Retinal pigment epithelial cell (primary cell): ENCODE data around the gene VAT1.
"Not testable (repeated sequence)": the region's sequence is repeated elsewhere in the genome, so short reads cannot be mapped to it uniquely, and the experiment has no call there.

Experiments
- DNase-seq: peaks from one replicate; pipeline ENCODE4 v3.0.0-alpha.2; 2010; ENCODE audit warnings: low read depth
- H3K4me3 ChIP-seq: 2 replicates; pipeline ENCODE4 v1.5.1; 2011; ENCODE audit warnings: mild to moderate bottlenecking, low read length, control low read depth, moderate library complexity
- CTCF ChIP-seq: conservative IDR thresholded peaks from 2 replicates; pipeline ENCODE4 v1.5.1; 2011; ENCODE audit warnings: low read depth, low read length, control low read depth, inconsistent platforms

Gene VAT1

DNA sequence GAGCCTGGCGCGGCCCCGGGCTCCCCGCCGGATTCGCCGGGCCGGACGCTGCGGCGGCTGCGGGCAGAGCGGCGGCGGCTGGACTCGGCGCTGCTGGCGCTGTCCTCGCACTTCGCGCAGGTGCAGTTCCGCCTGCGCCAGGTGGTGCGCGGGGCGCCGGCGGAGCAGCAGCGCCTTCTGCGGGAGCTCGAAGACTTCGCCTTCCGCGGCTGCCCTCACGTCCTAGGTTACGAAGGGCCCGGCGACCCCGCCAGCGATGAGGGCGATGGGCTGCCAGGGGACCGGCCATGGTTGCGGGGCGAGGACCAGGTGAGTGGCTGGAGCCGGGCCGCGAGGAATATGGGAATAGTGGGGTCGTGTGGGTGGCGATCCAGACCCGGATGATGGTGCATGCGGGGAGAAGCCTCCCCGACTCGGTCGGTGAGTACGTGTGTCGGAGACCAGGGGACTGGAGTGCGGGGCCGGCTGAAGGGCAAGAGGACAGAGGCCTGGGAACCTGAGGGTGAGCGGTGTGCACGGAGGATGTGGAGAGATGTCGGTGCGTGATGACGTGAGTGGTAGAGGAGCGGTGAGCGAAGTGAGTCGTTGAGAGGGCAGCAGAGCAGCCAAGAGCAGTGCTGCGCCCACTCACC is 41.3 kb downstream of the VAT1 start:
- H3K4me3 ChIP-seq: peak overlapping the region; percentile 84
- no peak for DNase-seq
- peak; percentile 20 for TF ChIP-seq CTCF

DNA sequence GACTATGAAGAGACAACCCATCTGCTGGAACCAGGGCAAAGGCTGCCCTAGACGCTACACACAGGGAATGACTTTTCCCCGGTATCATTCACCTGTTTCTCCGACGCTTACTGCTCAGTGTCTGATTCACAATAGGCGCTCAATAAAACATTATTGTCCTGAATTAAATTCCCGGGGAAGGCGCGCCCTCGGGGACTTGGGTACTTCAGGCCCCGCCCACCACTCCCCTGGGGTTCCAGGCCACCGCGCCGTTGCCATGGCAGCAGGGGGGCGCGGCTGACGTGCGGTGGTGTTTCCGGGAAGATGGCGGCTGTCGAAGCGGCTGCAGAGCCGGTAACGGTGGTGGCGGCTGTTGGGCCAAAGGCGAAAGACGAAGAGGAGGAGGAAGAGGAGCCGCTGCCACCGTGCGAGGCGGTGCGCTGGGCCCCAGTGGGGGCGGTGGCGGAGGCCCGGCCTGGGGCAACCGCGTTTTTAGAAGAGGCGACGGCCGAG is 41.9 kb downstream of the VAT1 start, which contains the start of gene RUNDC1:
Gene RUNDC1, plus strand, starts transcription at position 292 of the 492 bp plus-strand sequence. Its CDS starts 12 bp downstream, at position 304.
- H3K4me3 ChIP-seq: peak within 1 kb of the TSS; percentile 84
- no peak for DNase-seq
- TF ChIP-seq CTCF: no peak

GRCh38 chr17:42979511-42980273 is 42.5 kb downstream of the VAT1 start, which contains the start of gene PTGES3L:
Gene PTGES3L (minus strand): TSS chr17:42980080. CDS start chr17:42980053, 27 bp downstream.
- no peak for TF ChIP-seq CTCF
- H3K4me3 ChIP-seq: peak within 1 kb of the TSS; percentile 84
- no peak for DNase-seq

DNA sequence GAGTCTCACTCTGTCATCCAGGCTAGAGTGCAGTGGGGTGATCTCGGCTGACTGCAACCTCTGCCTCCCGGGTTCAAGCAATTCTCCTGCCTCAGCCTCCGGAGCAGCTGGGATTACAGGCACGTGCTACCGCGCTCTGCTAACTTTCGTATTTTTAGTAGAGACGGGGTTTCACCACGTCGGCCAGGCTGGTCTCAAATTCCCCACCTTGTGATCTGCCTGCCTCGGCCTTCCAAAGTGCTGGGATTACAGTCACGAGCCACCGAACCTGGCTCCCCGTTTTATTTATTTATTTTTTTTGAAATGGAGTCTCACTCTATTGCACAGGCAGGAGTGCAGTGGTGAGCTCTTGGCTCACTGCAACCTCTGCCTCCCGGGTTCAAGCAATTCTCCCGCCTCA is 46.5 kb downstream of the VAT1 start:
- H3K4me3 ChIP-seq, DNase-seq: not testable (repeated sequence)

DNA sequence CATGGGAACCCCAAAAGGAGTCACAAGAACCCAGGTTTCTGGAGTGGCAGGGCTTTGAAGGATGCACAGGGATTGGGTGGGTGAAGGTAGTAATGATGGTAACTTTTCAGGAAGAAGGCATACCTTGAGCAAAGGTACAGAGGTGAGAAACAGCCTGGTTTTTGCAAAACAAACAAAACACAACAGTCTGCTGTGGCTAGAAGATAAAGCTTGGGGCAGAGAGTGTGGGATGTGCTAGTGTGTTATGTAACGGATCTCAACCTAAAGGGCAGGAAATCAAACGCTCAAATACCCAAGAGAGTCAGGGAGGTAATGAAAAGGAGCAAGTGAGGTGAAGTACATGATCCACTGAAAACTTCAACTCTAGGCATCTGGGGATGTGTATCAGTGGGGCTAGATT is 46.9 kb downstream of the VAT1 start:
- TF ChIP-seq CTCF: no peak
- no peak overlapping the region for H3K4me3 ChIP-seq
- no peak for DNase-seq

DNA sequence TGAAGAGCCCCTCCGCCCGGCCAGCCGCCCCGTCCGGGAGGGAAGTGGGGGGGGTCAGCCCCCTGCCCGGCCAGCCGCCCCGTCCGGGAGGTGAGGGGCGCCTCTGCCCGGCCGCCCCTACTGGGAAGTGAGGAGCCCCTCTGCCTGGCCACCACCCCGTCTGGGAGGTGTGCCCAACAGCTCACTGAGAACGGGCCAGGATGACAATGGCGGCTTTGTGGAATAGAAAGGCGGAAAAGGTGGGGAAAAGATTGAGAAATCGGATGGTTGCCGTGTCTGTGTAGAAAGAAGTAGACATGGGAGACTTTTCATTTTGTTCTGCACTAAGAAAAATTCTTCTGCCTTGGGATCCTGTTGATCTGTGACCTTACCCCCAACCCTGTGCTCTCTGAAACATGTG is 48.9 kb downstream of the VAT1 start:
- not testable (repeated sequence) for H3K4me3 ChIP-seq, DNase-seq

- no peak for DNase-seq
- no peak for TF ChIP-seq CTCF
- H3K4me3 ChIP-seq: no peak overlapping the region
These were observed 50.6 kb downstream of the VAT1 start for GRCh38 chr17:42971589-42971988.
